Thyroid gland (tissue), 4 donors: ENCODE data around the gene ACE. TPM values are rescaled to one million over a fixed set of nuclear protein-coding genes. Genes with fewer than 3 reads are reported as not detected.

ENCODE experiments used
- DNase-seq, 2 donors: peaks; one replicate each; pipeline ENCODE4 v3.0.0-alpha.2; 2019
- H3K27ac ChIP-seq, 3 donors: fragments of 200-600 bp; sonication (generic); 1 replicate in 2 of 3; 2 replicates in 1 of 3; pipeline ENCODE4 v1.5.1; 2016 to 2019; ENCODE audit warnings: mild to moderate bottlenecking in 1 of 3, moderate library complexity in 1 of 3
- H3K27me3 ChIP-seq: fragments of 200-600 bp; sonication (generic); one replicate; pipeline ENCODE4 v1.5.1; 2019
- H3K36me3 ChIP-seq, 2 donors: fragments of 200-600 bp; sonication (generic); one replicate each; pipeline ENCODE4 v1.5.1; 2016 to 2019
- H3K4me1 ChIP-seq, 2 donors: fragments of 200-600 bp; sonication (generic); one replicate each; pipeline ENCODE4 v1.5.1; 2017 to 2019
- H3K4me3 ChIP-seq, 3 donors: fragments of 200-600 bp; sonication (generic); replicated peaks in 1 of 3; 1 replicate in 2 of 3; 2 replicates in 1 of 3; pipeline ENCODE4 v1.5.1; 2016; ENCODE audit warnings: mild to moderate bottlenecking in 1 of 3
- H3K9me3 ChIP-seq: fragments of 200-600 bp; sonication (generic); one replicate; pipeline ENCODE4 v1.5.1; 2017
- CTCF ChIP-seq, 6 experiments: fragments of 200-600 bp in 3 of 6; fragments of 450-650 bp in 3 of 6; sonication (generic) in 3 of 6; IDR thresholded peaks; one replicate each; pipeline ENCODE4 v1.5.1; 2016 to 2019; ENCODE audit warnings: antibody characterized with exemption in 6 of 6, mild to moderate bottlenecking in 2 of 6, inconsistent platforms in 1 of 6, moderate library complexity in 1 of 6
- POLR2A ChIP-seq, 2 donors: fragments of 450-650 bp; IDR thresholded peaks; one replicate each; pipeline ENCODE4 v1.6.1; 2017; ENCODE audit warnings: antibody characterized with exemption in 2 of 2, mild to moderate bottlenecking in 2 of 2, moderate library complexity in 1 of 2
- WGBS, 2 donors: methylation state at CpG; one replicate each; pipeline ENCODE4 v1.1.5; 2017; 5-methylcytosine and 5-hydroxymethylcytosine counted together
- intact Hi-C: fragments of 100-400 bp; cut with DNase I; formaldehyde crosslinking; loops from one replicate; pipeline ENCODE4 v1.15.1; 2023
- total RNA-seq, 4 donors: library from RNA; depleted of rRNA; stranded (reverse); fragments of >200 nt; gene quantifications; one replicate each; pipeline ENCODE4 v1.2.3, GENCODE V29; 2016

Gene ACE
- total RNA-seq, 4 donors from 2014 or later, result 1.1 to 12.7 (median 10.3) TPM

GRCh38 chr17:63431939-63432804 is 44.7 kb upstream of the ACE start:
- no peak for TF ChIP-seq POLR2A (IDR thresholded peaks at IDR 0.05)
- TF ChIP-seq CTCF (IDR thresholded peaks at IDR 0.05), result no peak
- Histone ChIP-seq H3K27me3 (no peaks in the 10 kb centered on the region), H3K4me1 (peaks cover 15 to 36% of the 10 kb centered on the region in 2 donors), H3K9me3 (no peaks in the 10 kb centered on the region), H3K36me3 (peaks cover 6 to 12% of the 10 kb centered on the region in 2 donors), H3K27ac (peak overlapping the region in 1 of 3 donors; percentile 33), H3K4me3 (no peak overlapping the region)
- intact Hi-C loops, result no loop called here
- 86% methylated on average over 16 of the region's 16 CpGs for WGBS, 2 donors
- no peak for DNase-seq

GRCh38 chr17:63433746-63434591 is 42.9 kb upstream of the ACE start:
- peak; percentile 32 to 34 for DNase-seq
- Histone ChIP-seq H3K36me3 (peaks cover 6 to 12% of the 10 kb centered on the region in 2 donors), H3K27me3 (no peaks in the 10 kb centered on the region), H3K9me3 (no peaks in the 10 kb centered on the region), H3K4me1 (peaks cover 21 to 44% of the 10 kb centered on the region in 2 donors), H3K4me3 (no peak overlapping the region), H3K27ac (peak overlapping the region in 2 of 3 donors; percentile 37 to 56)
- WGBS, 2 donors, result 75 to 81% methylated on average over 30 to 32 of the region's 32 CpGs
- intact Hi-C loops, result no loop called here
- TF ChIP-seq POLR2A (IDR thresholded peaks at IDR 0.05) (no peak), CTCF (IDR thresholded peaks at IDR 0.05) (no peak)

GRCh38 chr17:63434951-63435571 is 41.8 kb upstream of the ACE start:
- intact Hi-C loops, result no loop called here

More at GRCh38 chr17:63434951-63435571, 41.8 kb upstream of the ACE start:
- Histone ChIP-seq H3K27ac (peak overlapping the region in 2 of 3 donors; percentile 37 to 56), H3K4me3 (no peak overlapping the region), H3K9me3 (no peaks in the 10 kb centered on the region), H3K36me3 (peaks cover 6 to 12% of the 10 kb centered on the region in 2 donors), H3K4me1 (peaks cover 22 to 47% of the 10 kb centered on the region in 2 donors), H3K27me3 (no peaks in the 10 kb centered on the region)
- TF ChIP-seq POLR2A (IDR thresholded peaks at IDR 0.05) (no peak), CTCF (IDR thresholded peaks at IDR 0.05) (no peak)
- 68 to 71% methylated on average over 14 to 23 of the region's 25 CpGs for WGBS, 2 donors
- peak; percentile 92 to 95 for DNase-seq
